ENCODE data around the gene ZNF506. TPM values are rescaled to one million over a fixed set of nuclear protein-coding genes. Genes with fewer than 3 reads are reported as not detected.

Gene ZNF506
- total RNA-seq, 1 donor from 2014 or later: 39.0 TPM

DNA sequence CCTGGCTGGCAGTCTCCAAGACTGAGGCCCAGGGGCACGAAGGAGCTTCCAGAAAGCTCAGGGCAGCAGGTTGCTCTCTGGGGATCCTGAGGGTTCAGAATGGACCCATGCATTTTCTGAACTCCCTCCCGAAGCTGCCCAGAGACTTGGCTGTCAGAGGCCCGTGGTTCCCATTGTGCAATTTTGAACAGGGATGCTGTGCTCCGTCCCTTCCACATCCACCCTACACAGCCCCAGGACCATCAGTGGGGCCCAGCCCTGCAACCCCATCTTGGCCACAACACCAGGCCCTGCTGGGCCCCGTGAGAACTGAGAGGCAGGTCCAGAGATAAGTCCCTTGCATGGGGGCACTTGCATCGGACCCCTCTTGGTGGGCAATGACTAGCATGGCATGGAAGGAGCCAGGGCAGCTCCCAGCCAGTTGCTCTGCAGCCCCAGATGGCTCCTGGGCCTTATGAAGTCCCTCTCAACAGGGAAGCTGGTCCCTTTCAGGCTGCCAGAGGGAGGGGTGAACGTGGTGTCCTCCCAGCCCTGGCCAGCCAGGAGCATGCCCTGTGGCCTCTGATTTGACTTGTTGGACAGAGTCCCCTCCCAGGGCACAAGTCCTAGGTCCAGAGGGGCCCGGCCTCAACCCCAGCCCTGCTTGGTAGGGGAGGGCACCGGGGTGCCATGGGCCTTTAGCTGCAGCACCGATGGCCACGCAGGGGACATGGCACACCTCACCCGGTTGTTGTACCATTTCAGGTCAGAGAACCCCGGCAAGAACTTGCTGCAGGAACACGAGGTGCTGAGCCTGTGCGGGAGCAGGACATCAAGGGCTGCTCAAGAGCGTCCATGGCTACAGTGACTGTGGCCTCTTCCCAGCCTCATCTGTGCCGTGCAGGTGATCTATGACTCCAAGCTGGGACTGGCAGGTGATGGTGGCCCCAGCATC is 71.4 kb downstream of the ZNF506 start:
- H3K27ac Mint-ChIP-seq (ENCODE audit: unreplicated experiment): no peak overlapping the region
- no peak for TF ChIP-seq CTCF (IDR thresholded peaks at IDR 0.05; ENCODE audit: partially characterized antibody, unreplicated experiment)
- DNase-seq: no peak
- no peak overlapping the region for H3K4me3 Mint-ChIP-seq (ENCODE audit: unreplicated experiment)
- peaks cover 10% of the 10 kb centered on the region for H3K9me3 Mint-ChIP-seq (ENCODE audit: unreplicated experiment)
- H3K27me3 Mint-ChIP-seq (ENCODE audit: unreplicated experiment): peaks cover 9% of the 10 kb centered on the region
- H3K36me3 Mint-ChIP-seq (ENCODE audit: unreplicated experiment): no peaks in the 10 kb centered on the region
- H3K4me1 Mint-ChIP-seq (ENCODE audit: low read depth, unreplicated experiment): no peaks in the 10 kb centered on the region

DNA sequence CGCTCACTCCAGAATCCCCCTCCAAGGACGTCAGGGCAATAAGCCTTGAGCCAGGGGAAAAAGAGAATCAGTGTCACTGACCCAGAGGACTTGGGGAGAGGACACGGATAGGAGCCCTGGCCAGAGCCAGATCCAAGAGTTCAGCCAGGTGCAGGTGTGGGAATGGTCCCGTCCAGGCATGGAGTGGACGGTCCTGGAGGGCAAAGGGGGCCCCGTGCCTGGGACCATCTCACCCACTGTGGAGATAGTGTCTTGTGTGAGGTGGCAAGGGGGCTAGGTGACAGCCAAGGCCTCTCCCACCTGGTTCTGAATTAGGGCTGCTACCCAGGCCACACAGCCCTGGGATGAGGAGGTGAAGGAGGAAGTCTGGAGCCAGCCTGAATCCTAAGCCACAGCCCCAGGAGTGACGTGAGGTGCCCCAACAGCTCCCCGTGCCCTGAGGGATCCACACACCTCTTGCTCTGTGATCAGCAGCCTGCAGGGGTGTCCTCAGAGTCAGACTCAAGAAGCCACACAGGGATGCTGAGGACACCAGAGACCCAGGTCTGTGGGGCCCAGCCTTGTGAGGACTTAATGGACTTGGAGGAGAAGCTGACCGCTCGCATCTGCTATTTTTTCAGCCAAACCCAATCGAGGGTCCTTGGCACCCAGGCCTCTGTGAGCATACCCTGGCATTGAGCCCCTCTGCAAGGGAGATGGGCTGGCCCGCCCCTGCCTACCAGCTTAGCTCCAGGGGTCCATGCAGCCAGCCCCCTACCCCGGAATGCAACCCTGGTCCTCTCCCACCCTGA is 72.2 kb downstream of the ZNF506 start:
- no peaks in the 10 kb centered on the region for H3K4me1 Mint-ChIP-seq (ENCODE audit: low read depth, unreplicated experiment)
- no peak overlapping the region for H3K4me3 Mint-ChIP-seq (ENCODE audit: unreplicated experiment)
- H3K27me3 Mint-ChIP-seq (ENCODE audit: unreplicated experiment): peaks cover 7% of the 10 kb centered on the region
- peaks cover 10% of the 10 kb centered on the region for H3K9me3 Mint-ChIP-seq (ENCODE audit: unreplicated experiment)
- DNase-seq: no peak
- H3K27ac Mint-ChIP-seq (ENCODE audit: unreplicated experiment): no peak overlapping the region
- TF ChIP-seq CTCF (IDR thresholded peaks at IDR 0.05; ENCODE audit: partially characterized antibody, unreplicated experiment): no peak
- peaks cover 2% of the 10 kb centered on the region for H3K36me3 Mint-ChIP-seq (ENCODE audit: unreplicated experiment)

DNA sequence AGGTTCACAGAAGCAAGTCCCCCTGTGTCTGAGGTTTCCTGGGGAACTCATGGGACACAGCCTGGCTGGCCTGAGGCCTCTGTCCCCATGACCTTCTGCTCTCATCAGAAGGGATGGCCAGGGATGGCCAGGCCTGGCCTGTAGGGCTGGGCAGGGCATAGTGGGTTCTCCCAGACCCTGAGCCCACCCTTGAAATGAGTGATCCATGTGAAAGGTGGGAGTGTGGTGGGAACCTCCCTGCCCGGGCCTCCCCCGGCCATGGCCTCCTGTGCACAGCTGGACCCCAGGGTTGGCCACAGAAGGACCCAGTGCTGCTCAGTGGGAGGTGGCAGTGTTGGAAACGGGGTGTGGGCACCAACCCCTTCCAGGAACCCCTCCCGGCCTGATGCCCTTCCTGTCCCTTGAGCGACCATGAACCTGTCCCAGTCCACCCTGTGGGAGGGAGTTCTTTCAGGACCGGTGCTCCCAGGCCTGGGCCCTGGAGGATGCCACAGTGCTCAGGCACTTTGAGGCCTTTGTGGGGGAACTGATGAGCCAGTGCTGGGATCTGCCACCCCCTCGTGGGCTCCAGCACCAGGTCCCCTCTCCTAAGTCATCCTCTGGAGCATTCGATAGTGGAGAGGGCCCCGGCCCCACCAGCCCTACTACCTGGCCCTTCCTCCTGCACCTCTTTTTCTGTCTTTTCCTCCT is 73.2 kb downstream of the ZNF506 start:
- Mint-ChIP-seq H3K9me3 (ENCODE audit: unreplicated experiment) (peaks cover 11% of the 10 kb centered on the region), H3K4me1 (ENCODE audit: low read depth, unreplicated experiment) (no peaks in the 10 kb centered on the region), H3K27me3 (ENCODE audit: unreplicated experiment) (peaks cover 7% of the 10 kb centered on the region), H3K36me3 (ENCODE audit: unreplicated experiment) (peaks cover 5% of the 10 kb centered on the region), H3K27ac (ENCODE audit: unreplicated experiment) (no peak overlapping the region), H3K4me3 (ENCODE audit: unreplicated experiment) (no peak overlapping the region)
- no peak for TF ChIP-seq CTCF (IDR thresholded peaks at IDR 0.05; ENCODE audit: partially characterized antibody, unreplicated experiment)
- no peak for DNase-seq

- H3K4me3 Mint-ChIP-seq (ENCODE audit: unreplicated experiment): no peak overlapping the region
- no peaks in the 10 kb centered on the region for H3K4me1 Mint-ChIP-seq (ENCODE audit: low read depth, unreplicated experiment)
- H3K27ac Mint-ChIP-seq (ENCODE audit: unreplicated experiment): no peak overlapping the region
- H3K9me3 Mint-ChIP-seq (ENCODE audit: unreplicated experiment): peaks cover 11% of the 10 kb centered on the region
- TF ChIP-seq CTCF (IDR thresholded peaks at IDR 0.05; ENCODE audit: partially characterized antibody, unreplicated experiment): no peak
- no peak for DNase-seq
- H3K36me3 Mint-ChIP-seq (ENCODE audit: unreplicated experiment): peaks cover 5% of the 10 kb centered on the region
- H3K27me3 Mint-ChIP-seq (ENCODE audit: unreplicated experiment): peaks cover 4% of the 10 kb centered on the region
These were observed 74.0 kb downstream of the ZNF506 start for GRCh38 chr19:19747357-19748220.

Measured in glutamatergic neuron (in vitro differentiated cells).